H9 (cell line): ENCODE measurements around the gene RGS16. TPM values are rescaled to one million over a fixed set of nuclear protein-coding genes. Genes with fewer than 3 reads are reported as not detected.

Source experiments
- DNase-seq: peaks from one replicate; pipeline ENCODE4 v3.0.0-alpha.2; 2017
- H2AFZ ChIP-seq: one replicate; pipeline ENCODE4 v1.6.1; 2013; ENCODE audit warnings: mild to moderate bottlenecking, low read length, control low read depth, moderate library complexity
- H2AK5ac ChIP-seq: 2 replicates; pipeline ENCODE4 v1.6.1; 2013; ENCODE audit warnings: low read length, control low read depth, mixed read lengths; ENCODE audit not compliant: insufficient read length
- H2BK120ac ChIP-seq: one replicate; pipeline ENCODE4 v1.6.1; 2013; ENCODE audit warnings: low read depth, mild to moderate bottlenecking, low read length, control low read depth, inconsistent platforms; ENCODE audit not compliant: poor library complexity, severe bottlenecking
- H2BK12ac ChIP-seq: 2 replicates; pipeline ENCODE4 v1.6.1; 2013; ENCODE audit warnings: low read length, control low read depth, mixed read lengths, low read depth; ENCODE audit not compliant: insufficient read length
- H2BK15ac ChIP-seq: 2 replicates; pipeline ENCODE4 v1.6.1; 2013; ENCODE audit warnings: low read depth, low read length, control low read depth
- H2BK20ac ChIP-seq: one replicate; pipeline ENCODE4 v1.6.1; 2013; ENCODE audit warnings: low read depth, mild to moderate bottlenecking, low read length, control low read depth, inconsistent platforms; ENCODE audit not compliant: poor library complexity, severe bottlenecking
- H2BK5ac ChIP-seq: 2 replicates; pipeline ENCODE4 v1.6.1; 2013; ENCODE audit warnings: low read length, control low read depth, mixed read lengths; ENCODE audit not compliant: insufficient read length
- H3K14ac ChIP-seq: 2 replicates; pipeline ENCODE4 v1.6.1; 2013; ENCODE audit warnings: low read length, control low read depth; ENCODE audit not compliant: insufficient read depth
- H3K18ac ChIP-seq: 2 replicates; pipeline ENCODE4 v1.6.1; 2013; ENCODE audit warnings: low read depth, mild to moderate bottlenecking, mixed read lengths, low read length, control low read depth; ENCODE audit not compliant: insufficient read length
- H3K23ac ChIP-seq: 2 replicates; pipeline ENCODE4 v1.6.1; 2013; ENCODE audit warnings: low read length, control low read depth, mixed read lengths, low read depth; ENCODE audit not compliant: insufficient read length
- H3K23me2 ChIP-seq: 2 replicates; pipeline ENCODE4 v1.6.1; 2013; ENCODE audit warnings: low read depth, mild to moderate bottlenecking, mixed read lengths, low read length, control low read depth; ENCODE audit not compliant: insufficient read length, poor library complexity, severe bottlenecking
- H3K27ac ChIP-seq: 2 replicates; pipeline ENCODE4 v1.5.1; 2013; ENCODE audit warnings: low read length, control low read depth, mixed read lengths, low read depth; ENCODE audit not compliant: insufficient read length
- H3K27me3 ChIP-seq: 2 replicates; pipeline ENCODE4 v1.6.1; 2013; ENCODE audit warnings: low read length, control low read depth, inconsistent platforms; ENCODE audit not compliant: insufficient read depth
- H3K4ac ChIP-seq: 2 replicates; pipeline ENCODE4 v1.6.1; 2013; ENCODE audit warnings: low read depth, mild to moderate bottlenecking, control low read depth, inconsistent platforms, low read length, moderate library complexity
- H3K4me1 ChIP-seq: 2 replicates; pipeline ENCODE4 v1.6.1; 2013; ENCODE audit warnings: low read length, control low read depth, inconsistent platforms; ENCODE audit not compliant: insufficient read depth
- H3K4me2 ChIP-seq: 2 replicates; pipeline ENCODE4 v1.6.1; 2013; ENCODE audit warnings: low read length, control low read depth, mixed read lengths; ENCODE audit not compliant: insufficient read length, insufficient read depth
- H3K56ac ChIP-seq: 2 replicates; pipeline ENCODE4 v1.6.1; 2013; ENCODE audit warnings: low read depth, mild to moderate bottlenecking, mixed read lengths, low read length, control low read depth; ENCODE audit not compliant: insufficient read length
- H3K79me1 ChIP-seq: 2 replicates; pipeline ENCODE4 v1.6.1; 2013; ENCODE audit warnings: low read depth, mild to moderate bottlenecking, moderate library complexity, low read length, control low read depth, inconsistent platforms; ENCODE audit not compliant: insufficient read depth, poor library complexity, severe bottlenecking
- H3K79me2 ChIP-seq: 2 replicates; pipeline ENCODE4 v1.6.1; 2013; ENCODE audit warnings: low read length, control low read depth, inconsistent platforms; ENCODE audit not compliant: insufficient read depth
- H3K9ac ChIP-seq: 2 replicates; pipeline ENCODE4 v1.6.1; 2013; ENCODE audit warnings: low read length, control low read depth, mixed read lengths; ENCODE audit not compliant: insufficient read length; ENCODE audit errors: extremely low read depth
- H3K9me3 ChIP-seq: one replicate; pipeline ENCODE4 v1.6.1; 2013; ENCODE audit warnings: low read depth, low read length, inconsistent platforms; ENCODE audit not compliant: control insufficient read depth
- H3T11ph ChIP-seq: one replicate; pipeline ENCODE4 v1.6.1; 2013; ENCODE audit warnings: mild to moderate bottlenecking, low read length, control low read depth, inconsistent platforms
- H4K20me1 ChIP-seq: one replicate; pipeline ENCODE4 v1.6.1; 2013; ENCODE audit not compliant: control insufficient read depth, insufficient read length, insufficient read depth
- H4K5ac ChIP-seq: 2 replicates; pipeline ENCODE4 v1.6.1; 2013; ENCODE audit warnings: low read depth, mild to moderate bottlenecking, mixed read lengths, low read length, control low read depth; ENCODE audit not compliant: insufficient read length
- H4K8ac ChIP-seq: replicated peaks from 2 replicates; pipeline ENCODE4 v1.6.1; 2013; ENCODE audit warnings: low read length, control low read depth, mixed read lengths, low read depth; ENCODE audit not compliant: insufficient read length
- H4K91ac ChIP-seq: 2 replicates; pipeline ENCODE4 v1.6.1; 2013; ENCODE audit warnings: low read depth, mild to moderate bottlenecking, moderate library complexity, mixed read lengths, low read length, control low read depth; ENCODE audit not compliant: insufficient read length
- H3K27ac Mint-ChIP-seq, 3 experiments: 2 replicates in 2 of 3; 3 replicates in 1 of 3; pipeline ENCODE4 v1.8.0; 2020 to 2021; ENCODE audit warnings: mixed read lengths in 3 of 3, mild to moderate bottlenecking in 1 of 3, moderate library complexity in 1 of 3
- H3K27me3 Mint-ChIP-seq: 2 replicates; pipeline ENCODE4 v1.8.0; 2021; ENCODE audit warnings: low read depth, mild to moderate bottlenecking, moderate library complexity, mixed read lengths
- H3K36me3 Mint-ChIP-seq, 3 experiments: 2 replicates in 2 of 3; 3 replicates in 1 of 3; pipeline ENCODE4 v1.8.0; 2020 to 2021; ENCODE audit warnings: low read depth in 3 of 3, mixed read lengths in 3 of 3; ENCODE audit not compliant: insufficient read depth in 1 of 3
- H3K4me1 Mint-ChIP-seq, 2 experiments: 2 replicates each; pipeline ENCODE4 v1.8.0; 2020; ENCODE audit warnings: mixed read lengths in 2 of 2
- H3K4me3 Mint-ChIP-seq, 2 experiments: 2 replicates in 1 of 2; 3 replicates in 1 of 2; pipeline ENCODE4 v1.8.0; 2020 to 2021; ENCODE audit warnings: mild to moderate bottlenecking in 2 of 2, mixed read lengths in 2 of 2, moderate library complexity in 1 of 2
- H3K9me3 Mint-ChIP-seq, 2 experiments: 2 replicates in 1 of 2; 3 replicates in 1 of 2; pipeline ENCODE4 v1.8.0; 2020; ENCODE audit warnings: mild to moderate bottlenecking in 2 of 2, mixed read lengths in 2 of 2, moderate library complexity in 1 of 2
- total RNA-seq: library from RNA; stranded (reverse); gene quantifications from 2 replicates; pipeline ENCODE4 v1.2.1, GENCODE V29; 2021
- TF ChIP-seq, protein P1 (sequence below): fragments of 200-600 bp; sonication (generic); conservative IDR thresholded peaks from 3 replicates; pipeline ENCODE4 v1.8.0; 2021; ENCODE audit warnings: antibody characterized with exemption, mild to moderate bottlenecking

The RGS16 gene
- total RNA-seq, 1 experiment from 2014 or later = 6.9 TPM

DNA sequence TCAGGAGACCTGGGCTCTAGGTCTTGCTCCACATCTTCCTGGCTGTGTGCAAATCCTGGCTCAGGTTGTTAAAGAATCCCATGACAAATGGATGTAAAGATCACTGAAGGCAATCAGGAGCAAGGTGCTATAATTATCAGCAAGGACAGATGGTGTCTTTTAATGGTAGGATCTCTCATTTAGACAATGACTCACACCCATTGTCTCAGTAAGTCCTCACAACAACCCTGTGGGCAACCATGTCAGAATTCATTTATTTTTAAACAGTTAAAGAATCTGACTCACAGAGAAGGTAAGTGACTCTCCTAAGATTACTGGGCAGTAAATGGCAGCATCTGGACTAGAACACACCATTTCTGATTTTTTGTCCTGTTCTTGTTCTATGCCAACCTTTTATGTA, 47.9 kb downstream of the RGS16 start:
- TF ChIP-seq, protein P1, sequence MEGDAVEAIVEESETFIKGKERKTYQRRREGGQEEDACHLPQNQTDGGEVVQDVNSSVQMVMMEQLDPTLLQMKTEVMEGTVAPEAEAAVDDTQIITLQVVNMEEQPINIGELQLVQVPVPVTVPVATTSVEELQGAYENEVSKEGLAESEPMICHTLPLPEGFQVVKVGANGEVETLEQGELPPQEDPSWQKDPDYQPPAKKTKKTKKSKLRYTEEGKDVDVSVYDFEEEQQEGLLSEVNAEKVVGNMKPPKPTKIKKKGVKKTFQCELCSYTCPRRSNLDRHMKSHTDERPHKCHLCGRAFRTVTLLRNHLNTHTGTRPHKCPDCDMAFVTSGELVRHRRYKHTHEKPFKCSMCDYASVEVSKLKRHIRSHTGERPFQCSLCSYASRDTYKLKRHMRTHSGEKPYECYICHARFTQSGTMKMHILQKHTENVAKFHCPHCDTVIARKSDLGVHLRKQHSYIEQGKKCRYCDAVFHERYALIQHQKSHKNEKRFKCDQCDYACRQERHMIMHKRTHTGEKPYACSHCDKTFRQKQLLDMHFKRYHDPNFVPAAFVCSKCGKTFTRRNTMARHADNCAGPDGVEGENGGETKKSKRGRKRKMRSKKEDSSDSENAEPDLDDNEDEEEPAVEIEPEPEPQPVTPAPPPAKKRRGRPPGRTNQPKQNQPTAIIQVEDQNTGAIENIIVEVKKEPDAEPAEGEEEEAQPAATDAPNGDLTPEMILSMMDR = no peak
- H4K20me1 ChIP-seq = no peaks in the 10 kb centered on the region
- H2AK5ac ChIP-seq = no peak overlapping the region
- H3K27ac ChIP-seq = no peak overlapping the region
- no peak overlapping the region for H3K4ac ChIP-seq
- Mint-ChIP-seq H3K9me3 (peaks cover 5 to 6% of the 10 kb centered on the region in 2 experiments; a peak in 4 of 5 replicates), H3K27me3 (no peaks in the 10 kb centered on the region; the same call in 1 of the 2 replicates), H3K4me1 (no peaks in the 10 kb centered on the region), H3K27ac (no peak overlapping the region), H3K36me3 (peaks cover 0 to 4% (median 2%) of the 10 kb centered on the region in 3 experiments; a peak in 3 of 7 replicates), H3K4me3 (no peak overlapping the region)
- no peak overlapping the region for H3K14ac ChIP-seq
- H2BK120ac ChIP-seq = no peak overlapping the region
- H3T11ph ChIP-seq = no peak overlapping the region
- H4K5ac ChIP-seq = no peak overlapping the region
- H2BK20ac ChIP-seq = no peak overlapping the region
- H3K23ac ChIP-seq = no peak overlapping the region
- H3K4me2 ChIP-seq = no peak overlapping the region
- no peak overlapping the region for H4K91ac ChIP-seq
- H3K9me3 ChIP-seq = peaks cover 9% of the 10 kb centered on the region
- no peaks in the 10 kb centered on the region for H3K23me2 ChIP-seq
- no peaks in the 10 kb centered on the region for H3K27me3 ChIP-seq
- no peak overlapping the region for H2BK12ac ChIP-seq
- no peaks in the 10 kb centered on the region for H3K79me2 ChIP-seq
- H2AFZ ChIP-seq = no peak overlapping the region
- H2BK15ac ChIP-seq = no peak overlapping the region
- no peak overlapping the region for H4K8ac ChIP-seq
- no peaks in the 10 kb centered on the region for H3K4me1 ChIP-seq
- H3K9ac ChIP-seq = no peak overlapping the region
- no peak overlapping the region for H3K18ac ChIP-seq
- H3K56ac ChIP-seq = no peak overlapping the region
- no peaks in the 10 kb centered on the region for H3K79me1 ChIP-seq
- no peak overlapping the region for H2BK5ac ChIP-seq
- DNase-seq = no peak
